ENCODE results near the gene BCAS3.

DNA sequence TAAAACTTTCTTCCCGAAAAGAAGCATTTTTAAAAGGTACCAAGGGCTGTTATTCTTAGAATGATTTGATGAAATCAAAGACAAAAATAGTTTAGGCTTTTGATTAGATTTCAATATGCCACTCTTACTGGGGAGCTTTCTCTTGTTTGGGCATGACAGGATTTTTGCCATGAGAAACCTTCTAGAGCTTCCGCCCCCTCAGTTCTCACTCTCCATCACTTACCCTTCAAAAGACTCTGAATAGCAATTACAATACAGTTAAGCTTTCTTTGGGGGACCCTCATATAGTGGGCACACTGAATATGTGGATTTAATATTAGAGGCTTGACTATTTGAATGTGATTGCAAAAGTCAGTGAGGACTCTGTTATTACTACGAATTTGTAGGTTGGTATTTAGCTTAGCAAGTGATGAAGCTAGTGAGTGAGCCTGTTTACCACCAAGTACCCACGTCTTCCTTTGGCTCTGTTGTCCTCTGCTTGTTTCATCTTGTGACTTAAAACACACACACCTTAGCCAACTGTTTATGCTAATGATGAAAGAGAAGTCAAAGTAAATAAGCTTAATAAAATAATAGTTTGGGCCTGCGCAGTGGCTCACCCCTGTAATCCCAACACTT is 563.3 kb downstream of the BCAS3 start:
- TF ChIP-seq EZH2 (IDR thresholded peaks at IDR 0.05; ENCODE audit: borderline replicate concordance, low read depth, low read length, poor library complexity, severe bottlenecking) = no peak
- TF ChIP-seq, protein P1, sequence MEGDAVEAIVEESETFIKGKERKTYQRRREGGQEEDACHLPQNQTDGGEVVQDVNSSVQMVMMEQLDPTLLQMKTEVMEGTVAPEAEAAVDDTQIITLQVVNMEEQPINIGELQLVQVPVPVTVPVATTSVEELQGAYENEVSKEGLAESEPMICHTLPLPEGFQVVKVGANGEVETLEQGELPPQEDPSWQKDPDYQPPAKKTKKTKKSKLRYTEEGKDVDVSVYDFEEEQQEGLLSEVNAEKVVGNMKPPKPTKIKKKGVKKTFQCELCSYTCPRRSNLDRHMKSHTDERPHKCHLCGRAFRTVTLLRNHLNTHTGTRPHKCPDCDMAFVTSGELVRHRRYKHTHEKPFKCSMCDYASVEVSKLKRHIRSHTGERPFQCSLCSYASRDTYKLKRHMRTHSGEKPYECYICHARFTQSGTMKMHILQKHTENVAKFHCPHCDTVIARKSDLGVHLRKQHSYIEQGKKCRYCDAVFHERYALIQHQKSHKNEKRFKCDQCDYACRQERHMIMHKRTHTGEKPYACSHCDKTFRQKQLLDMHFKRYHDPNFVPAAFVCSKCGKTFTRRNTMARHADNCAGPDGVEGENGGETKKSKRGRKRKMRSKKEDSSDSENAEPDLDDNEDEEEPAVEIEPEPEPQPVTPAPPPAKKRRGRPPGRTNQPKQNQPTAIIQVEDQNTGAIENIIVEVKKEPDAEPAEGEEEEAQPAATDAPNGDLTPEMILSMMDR (conservative IDR thresholded peaks at IDR 0.05; ENCODE audit: low read depth, low read length) = no peak

All from A673 (cell line).